Epithelial cell of proximal tubule (primary cell): ENCODE data around the gene SAT1. TPM values are rescaled to one million over a fixed set of nuclear protein-coding genes. Genes with fewer than 3 reads are reported as not detected.
A peak's percentile ranks its signal among the peaks of the same experiment; 100 is the strongest.

ENCODE experiments used
- DNase-seq: peaks from one replicate; pipeline ENCODE4 v3.0.0-alpha.2; 2011; ENCODE audit warnings: low read depth
- H3K4me3 ChIP-seq: 2 replicates; pipeline ENCODE4 v1.5.1; 2011; ENCODE audit warnings: low read depth, mild to moderate bottlenecking, low read length
- CTCF ChIP-seq: conservative IDR thresholded peaks from 2 replicates; pipeline ENCODE4 v1.5.1; 2012; ENCODE audit warnings: low read depth, mild to moderate bottlenecking, low read length
- total RNA-seq: library from RNA; depleted of rRNA; stranded (reverse); fragments of >200 nt; gene quantifications from 2 replicates; pipeline ENCODE4 v1.2.3, GENCODE V29; 2015

The SAT1 gene
- total RNA-seq, 1 donor from 2014 or later, result 1,141 TPM

- DNase-seq, result no peak
- no peak overlapping the region for H3K4me3 ChIP-seq
- TF ChIP-seq CTCF, result no peak
Observed at GRCh38 chrX:23749129-23749528, 33.8 kb upstream of the SAT1 start.

GRCh38 chrX:23749576-23749975 lies 33.4 kb upstream of the SAT1 start:
- no peak for DNase-seq
- no peak overlapping the region for H3K4me3 ChIP-seq
- TF ChIP-seq CTCF, result no peak

DNA sequence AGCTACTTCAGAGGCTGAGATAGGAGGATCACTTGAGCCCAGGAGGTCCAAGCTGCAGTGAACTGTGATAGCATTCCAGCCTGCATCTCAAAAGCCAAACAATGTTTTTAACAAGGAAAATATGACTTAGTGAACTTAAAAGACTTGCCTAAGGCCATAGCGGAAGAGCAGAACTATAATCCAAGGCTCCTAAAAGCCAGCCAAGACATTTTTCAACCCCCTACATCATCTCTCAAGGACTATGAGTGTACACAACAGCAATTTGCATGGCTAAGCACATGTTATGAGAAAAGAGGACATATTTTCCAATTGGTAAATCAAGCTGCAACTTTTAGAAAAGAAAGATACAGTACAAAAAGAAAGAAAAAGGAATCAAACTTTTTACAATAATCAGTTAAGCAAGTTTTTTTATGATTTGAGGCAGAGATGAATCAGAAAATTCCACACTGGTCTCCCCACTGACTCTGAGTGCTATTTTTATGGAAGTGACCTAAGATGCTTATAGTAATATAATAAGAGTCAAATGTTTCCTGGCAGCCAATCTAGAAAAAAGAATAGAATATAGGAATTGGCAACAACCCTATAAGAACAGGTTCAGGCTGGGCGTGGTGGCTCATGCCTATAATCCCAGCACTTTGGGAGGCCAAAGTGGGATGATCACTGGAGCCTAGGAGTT lies 30.1 kb upstream of the SAT1 start:
- no peak for DNase-seq
- no peak overlapping the region for H3K4me3 ChIP-seq
- TF ChIP-seq CTCF, result no peak

DNA sequence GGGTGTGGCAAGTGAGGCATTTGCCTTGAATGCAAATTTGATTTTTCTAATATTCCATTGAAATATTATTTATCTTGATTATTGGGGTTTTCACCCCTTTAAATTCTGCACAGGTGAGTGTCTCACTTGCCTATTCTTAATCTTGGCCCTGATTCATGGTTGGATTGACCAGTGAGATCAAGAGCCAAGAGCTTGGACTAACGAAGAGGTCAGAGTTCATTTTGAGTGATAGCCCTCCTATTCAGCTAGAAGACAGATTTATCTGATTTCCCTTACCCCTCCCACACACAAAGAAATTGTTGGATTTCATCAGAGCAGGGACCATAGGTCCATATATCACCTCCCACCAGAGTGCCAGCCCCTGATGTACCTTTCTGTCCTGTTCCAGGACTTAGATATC lies 28.3 kb upstream of the SAT1 start:
- no peak for DNase-seq
- H3K4me3 ChIP-seq, result no peak overlapping the region
- no peak for TF ChIP-seq CTCF

DNA sequence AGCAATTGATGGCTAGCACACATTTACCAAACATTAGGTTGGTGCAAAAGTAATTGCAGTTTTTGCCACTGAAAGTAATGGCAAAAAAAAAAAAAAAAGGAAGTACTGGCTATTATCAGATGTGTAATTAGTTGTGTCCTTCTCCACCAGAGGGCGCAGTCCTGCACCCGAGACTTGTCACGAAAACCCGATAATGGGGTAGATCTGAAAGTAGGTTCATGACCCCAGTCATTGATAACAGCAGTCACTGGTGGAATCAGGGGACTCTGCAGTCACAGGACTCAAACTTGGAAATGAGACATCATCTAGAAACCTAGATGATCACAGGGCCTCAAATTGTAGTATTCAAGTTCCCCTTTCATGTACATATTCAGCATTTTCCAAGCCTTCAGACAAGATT lies 26.8 kb upstream of the SAT1 start:
- DNase-seq, result no peak
- peak; percentile 65 for TF ChIP-seq CTCF
- no peak overlapping the region for H3K4me3 ChIP-seq

DNA sequence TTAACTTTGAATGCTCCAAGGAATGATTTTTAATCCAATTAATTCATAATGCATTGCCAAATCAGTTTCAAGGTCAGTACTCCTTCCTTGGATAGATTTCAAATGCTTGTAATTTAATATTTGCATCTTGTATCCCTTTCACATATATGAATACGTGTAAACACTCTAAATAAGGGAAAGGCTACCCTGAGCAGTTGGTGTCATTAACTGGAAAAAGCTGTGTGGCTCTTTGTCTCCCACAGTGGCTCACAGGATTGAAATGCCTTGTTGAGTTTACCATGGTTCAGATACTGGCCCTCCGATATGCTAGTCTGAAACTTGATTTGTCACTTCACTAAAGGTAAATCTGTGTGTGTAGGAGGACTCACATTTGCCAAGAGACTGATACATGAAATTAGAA lies 23.2 kb upstream of the SAT1 start:
- no peak overlapping the region for H3K4me3 ChIP-seq
- DNase-seq, result no peak
- TF ChIP-seq CTCF, result no peak
